Measurements from ENCODE around the gene RAPGEF1. TPM values are rescaled to one million over a fixed set of nuclear protein-coding genes. Genes with fewer than 3 reads are reported as not detected.
A peak's percentile ranks its signal among the peaks of the same experiment; 100 is the strongest.

Gene RAPGEF1
- total and polyA plus RNA-seq, 2 of the 13 experiments (the other 11 are each of a cell fraction or from before 2014, with no cell fraction given): 21.2 to 38.9 TPM

DNA sequence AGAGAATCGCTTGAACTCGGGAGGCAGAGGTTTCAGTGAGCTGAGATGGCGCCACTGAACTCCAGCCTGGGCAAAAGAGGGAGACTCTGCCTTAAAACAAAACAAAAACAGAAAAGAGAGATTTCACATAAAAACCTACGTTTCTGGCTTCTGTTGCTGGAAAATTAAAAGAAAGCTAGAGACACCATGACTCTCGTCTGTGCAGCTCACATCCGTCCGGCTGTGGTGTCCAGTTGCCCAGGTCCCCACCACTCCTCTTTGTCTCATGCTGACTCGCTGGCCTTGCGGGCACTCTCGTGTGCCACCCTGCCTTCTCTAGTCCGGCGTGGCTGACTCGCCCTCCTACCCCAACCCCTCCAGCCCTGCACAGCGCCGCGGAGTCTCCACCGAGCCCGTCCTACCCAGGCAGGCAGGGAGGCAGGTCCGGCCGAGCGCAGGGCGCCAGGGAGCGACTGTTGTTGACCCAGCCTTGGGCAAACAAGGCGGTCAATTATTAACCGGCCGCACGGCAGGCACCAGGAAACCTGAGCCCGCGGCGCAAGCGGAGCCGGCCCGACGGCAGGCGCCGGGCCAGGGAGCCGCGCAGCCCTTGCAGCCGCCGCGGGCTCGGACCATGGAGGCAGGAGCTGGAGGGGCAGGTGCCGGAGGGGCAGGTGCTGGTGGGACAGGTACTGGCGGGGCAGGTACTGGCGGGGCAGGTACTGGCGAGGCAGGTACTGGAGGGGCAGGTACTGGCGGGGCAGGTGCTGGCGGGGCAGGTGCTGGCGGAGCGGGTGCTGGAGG, 194.7 kb downstream of the RAPGEF1 start, which contains the start of gene PRRT1B (continued):
- TF ChIP-seq, protein P1, sequence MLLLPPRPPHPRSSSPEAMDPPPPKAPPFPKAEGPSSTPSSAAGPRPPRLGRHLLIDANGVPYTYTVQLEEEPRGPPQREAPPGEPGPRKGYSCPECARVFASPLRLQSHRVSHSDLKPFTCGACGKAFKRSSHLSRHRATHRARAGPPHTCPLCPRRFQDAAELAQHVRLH (CRISPR knock-in tag; IDR thresholded peaks at IDR 0.05; ENCODE audit: borderline replicate concordance, low read depth): no peak
- TF ChIP-seq ZNF441 (CRISPR knock-in tag; IDR thresholded peaks at IDR 0.05; ENCODE audit: borderline replicate concordance) (no peak), ZC3H13 (CRISPR knock-in tag; IDR thresholded peaks at IDR 0.05) (peak; percentile 66; the same call in 1 of the 2 replicates), MYNN (CRISPR knock-in tag; IDR thresholded peaks at IDR 0.05; ENCODE audit: low read depth) (no peak), SOX13 (IDR thresholded peaks at IDR 0.05) (no peak), SOX13 (CRISPR knock-in tag; conservative IDR thresholded peaks at IDR 0.05 in 1 of 2, IDR thresholded peaks at IDR 0.05 in 1 of 2) (peak in 1 of 2 experiments; percentile 83; a peak in 2 of 4 replicates), MED1 (CRISPR knock-in tag; IDR thresholded peaks at IDR 0.05) (peak; percentile 73), KLF12 (CRISPR knock-in tag; IDR thresholded peaks at IDR 0.05; ENCODE audit: borderline replicate concordance) (no peak), STAG1 (CRISPR knock-in tag; IDR thresholded peaks at IDR 0.05) (peak; percentile 39; the same call in 1 of the 2 replicates), TEAD3 (CRISPR knock-in tag; optimal IDR thresholded peaks at IDR 0.05; ENCODE audit: borderline replicate concordance) (peak; percentile 51), BCL6 (CRISPR knock-in tag; IDR thresholded peaks at IDR 0.05) (peak; percentile 99), GFI1 (CRISPR knock-in tag; IDR thresholded peaks at IDR 0.05; ENCODE audit: borderline replicate concordance) (peak; percentile 59; the same call in 1 of the 2 replicates), ISX (CRISPR knock-in tag; conservative IDR thresholded peaks at IDR 0.05) (no peak), CEBPG (CRISPR knock-in tag; IDR thresholded peaks at IDR 0.05) (0 out of 2 replicates have a peak, but pooled peaks have one; percentile 10), HMG20B (CRISPR knock-in tag; conservative IDR thresholded peaks at IDR 0.05) (0 out of 2 replicates have a peak, but pooled peaks have one; percentile 31), CC2D1A (CRISPR knock-in tag; IDR thresholded peaks at IDR 0.05) (no peak)
- TF ChIP-seq, protein P2, sequence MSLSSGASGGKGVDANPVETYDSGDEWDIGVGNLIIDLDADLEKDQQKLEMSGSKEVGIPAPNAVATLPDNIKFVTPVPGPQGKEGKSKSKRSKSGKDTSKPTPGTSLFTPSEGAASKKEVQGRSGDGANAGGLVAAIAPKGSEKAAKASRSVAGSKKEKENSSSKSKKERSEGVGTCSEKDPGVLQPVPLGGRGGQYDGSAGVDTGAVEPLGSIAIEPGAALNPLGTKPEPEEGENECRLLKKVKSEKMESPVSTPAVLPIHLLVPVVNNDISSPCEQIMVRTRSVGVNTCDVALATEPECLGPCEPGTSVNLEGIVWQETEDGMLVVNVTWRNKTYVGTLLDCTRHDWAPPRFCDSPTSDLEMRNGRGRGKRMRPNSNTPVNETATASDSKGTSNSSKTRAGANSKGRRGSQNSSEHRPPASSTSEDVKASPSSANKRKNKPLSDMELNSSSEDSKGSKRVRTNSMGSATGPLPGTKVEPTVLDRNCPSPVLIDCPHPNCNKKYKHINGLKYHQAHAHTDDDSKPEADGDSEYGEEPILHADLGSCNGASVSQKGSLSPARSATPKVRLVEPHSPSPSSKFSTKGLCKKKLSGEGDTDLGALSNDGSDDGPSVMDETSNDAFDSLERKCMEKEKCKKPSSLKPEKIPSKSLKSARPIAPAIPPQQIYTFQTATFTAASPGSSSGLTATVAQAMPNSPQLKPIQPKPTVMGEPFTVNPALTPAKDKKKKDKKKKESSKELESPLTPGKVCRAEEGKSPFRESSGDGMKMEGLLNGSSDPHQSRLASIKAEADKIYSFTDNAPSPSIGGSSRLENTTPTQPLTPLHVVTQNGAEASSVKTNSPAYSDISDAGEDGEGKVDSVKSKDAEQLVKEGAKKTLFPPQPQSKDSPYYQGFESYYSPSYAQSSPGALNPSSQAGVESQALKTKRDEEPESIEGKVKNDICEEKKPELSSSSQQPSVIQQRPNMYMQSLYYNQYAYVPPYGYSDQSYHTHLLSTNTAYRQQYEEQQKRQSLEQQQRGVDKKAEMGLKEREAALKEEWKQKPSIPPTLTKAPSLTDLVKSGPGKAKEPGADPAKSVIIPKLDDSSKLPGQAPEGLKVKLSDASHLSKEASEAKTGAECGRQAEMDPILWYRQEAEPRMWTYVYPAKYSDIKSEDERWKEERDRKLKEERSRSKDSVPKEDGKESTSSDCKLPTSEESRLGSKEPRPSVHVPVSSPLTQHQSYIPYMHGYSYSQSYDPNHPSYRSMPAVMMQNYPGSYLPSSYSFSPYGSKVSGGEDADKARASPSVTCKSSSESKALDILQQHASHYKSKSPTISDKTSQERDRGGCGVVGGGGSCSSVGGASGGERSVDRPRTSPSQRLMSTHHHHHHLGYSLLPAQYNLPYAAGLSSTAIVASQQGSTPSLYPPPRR (CRISPR knock-in tag; IDR thresholded peaks at IDR 0.05; ENCODE audit: borderline replicate concordance): peak; percentile 96
- TF ChIP-seq, protein P3, sequence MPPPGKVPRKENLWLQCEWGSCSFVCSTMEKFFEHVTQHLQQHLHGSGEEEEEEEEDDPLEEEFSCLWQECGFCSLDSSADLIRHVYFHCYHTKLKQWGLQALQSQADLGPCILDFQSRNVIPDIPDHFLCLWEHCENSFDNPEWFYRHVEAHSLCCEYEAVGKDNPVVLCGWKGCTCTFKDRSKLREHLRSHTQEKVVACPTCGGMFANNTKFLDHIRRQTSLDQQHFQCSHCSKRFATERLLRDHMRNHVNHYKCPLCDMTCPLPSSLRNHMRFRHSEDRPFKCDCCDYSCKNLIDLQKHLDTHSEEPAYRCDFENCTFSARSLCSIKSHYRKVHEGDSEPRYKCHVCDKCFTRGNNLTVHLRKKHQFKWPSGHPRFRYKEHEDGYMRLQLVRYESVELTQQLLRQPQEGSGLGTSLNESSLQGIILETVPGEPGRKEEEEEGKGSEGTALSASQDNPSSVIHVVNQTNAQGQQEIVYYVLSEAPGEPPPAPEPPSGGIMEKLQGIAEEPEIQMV (CRISPR knock-in tag; IDR thresholded peaks at IDR 0.05; ENCODE audit: low read depth): peak; percentile 75; the same call in 1 of the 2 replicates
- TF ChIP-seq, protein P4, sequence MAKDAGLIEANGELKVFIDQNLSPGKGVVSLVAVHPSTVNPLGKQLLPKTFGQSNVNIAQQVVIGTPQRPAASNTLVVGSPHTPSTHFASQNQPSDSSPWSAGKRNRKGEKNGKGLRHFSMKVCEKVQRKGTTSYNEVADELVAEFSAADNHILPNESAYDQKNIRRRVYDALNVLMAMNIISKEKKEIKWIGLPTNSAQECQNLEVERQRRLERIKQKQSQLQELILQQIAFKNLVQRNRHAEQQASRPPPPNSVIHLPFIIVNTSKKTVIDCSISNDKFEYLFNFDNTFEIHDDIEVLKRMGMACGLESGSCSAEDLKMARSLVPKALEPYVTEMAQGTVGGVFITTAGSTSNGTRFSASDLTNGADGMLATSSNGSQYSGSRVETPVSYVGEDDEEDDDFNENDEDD (CRISPR knock-in tag; IDR thresholded peaks at IDR 0.05; ENCODE audit: borderline replicate concordance): peak; percentile 39; the same call in 1 of the 2 replicates
- TF ChIP-seq, protein P5, sequence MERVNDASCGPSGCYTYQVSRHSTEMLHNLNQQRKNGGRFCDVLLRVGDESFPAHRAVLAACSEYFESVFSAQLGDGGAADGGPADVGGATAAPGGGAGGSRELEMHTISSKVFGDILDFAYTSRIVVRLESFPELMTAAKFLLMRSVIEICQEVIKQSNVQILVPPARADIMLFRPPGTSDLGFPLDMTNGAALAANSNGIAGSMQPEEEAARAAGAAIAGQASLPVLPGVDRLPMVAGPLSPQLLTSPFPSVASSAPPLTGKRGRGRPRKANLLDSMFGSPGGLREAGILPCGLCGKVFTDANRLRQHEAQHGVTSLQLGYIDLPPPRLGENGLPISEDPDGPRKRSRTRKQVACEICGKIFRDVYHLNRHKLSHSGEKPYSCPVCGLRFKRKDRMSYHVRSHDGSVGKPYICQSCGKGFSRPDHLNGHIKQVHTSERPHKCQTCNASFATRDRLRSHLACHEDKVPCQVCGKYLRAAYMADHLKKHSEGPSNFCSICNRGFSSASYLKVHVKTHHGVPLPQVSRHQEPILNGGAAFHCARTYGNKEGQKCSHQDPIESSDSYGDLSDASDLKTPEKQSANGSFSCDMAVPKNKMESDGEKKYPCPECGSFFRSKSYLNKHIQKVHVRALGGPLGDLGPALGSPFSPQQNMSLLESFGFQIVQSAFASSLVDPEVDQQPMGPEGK (CRISPR knock-in tag; IDR thresholded peaks at IDR 0.05): peak; percentile 73
